HepG2 (cell line): ENCODE data around the gene RNF13. TPM values are rescaled to one million over a fixed set of nuclear protein-coding genes. Genes with fewer than 3 reads are reported as not detected.
A peak's percentile ranks its signal among the peaks of the same experiment; 100 is the strongest.

Experiments
- ATF3 ChIP-seq: sonication (generic); formaldehyde crosslinking; IDR thresholded peaks from 2 replicates; pipeline ENCODE4 v1.4.0; 2020; ENCODE audit warnings: missing genetic modification reagents
- ERF ChIP-seq: IDR thresholded peaks from 2 replicates; pipeline ENCODE4 v1.6.1; 2018; ENCODE audit warnings: missing biosample characterization, missing genetic modification reagents
- HINFP ChIP-seq: sonication (generic); formaldehyde crosslinking; IDR thresholded peaks from 2 replicates; pipeline ENCODE4 v1.4.0; 2020; ENCODE audit warnings: low read depth, mild to moderate bottlenecking, missing genetic modification reagents
- HMGXB3 ChIP-seq: sonication (generic); formaldehyde crosslinking; IDR thresholded peaks from 2 replicates; pipeline ENCODE4 v1.4.0; 2020; ENCODE audit warnings: missing genetic modification reagents, borderline replicate concordance
- NFATC3 ChIP-seq: sonication (generic); formaldehyde crosslinking; IDR thresholded peaks from 2 replicates; pipeline ENCODE4 v1.5.1; 2020; ENCODE audit warnings: mild to moderate bottlenecking, missing genetic modification reagents
- REPIN1 ChIP-seq: sonication (generic); formaldehyde crosslinking; IDR thresholded peaks from 2 replicates; pipeline ENCODE4 v1.8.0; 2022; ENCODE audit warnings: missing genetic modification reagents, low read depth, mild to moderate bottlenecking, borderline replicate concordance
- SKIL ChIP-seq: sonication (generic); formaldehyde crosslinking; IDR thresholded peaks from 2 replicates; pipeline ENCODE4 v1.8.0; 2022; ENCODE audit warnings: missing genetic modification reagents, mild to moderate bottlenecking, moderate library complexity, borderline replicate concordance
- SRSF9 ChIP-seq: fragments of 200-400 bp; formaldehyde crosslinking; IDR thresholded peaks from 2 replicates; pipeline ENCODE4 v1.6.1; 2018; ENCODE audit warnings: borderline replicate concordance, mild to moderate bottlenecking, low read depth, low read length; ENCODE audit not compliant: insufficient read depth, poor library complexity, severe bottlenecking
- STAG1 ChIP-seq: sonication (generic); formaldehyde crosslinking; IDR thresholded peaks from 2 replicates; pipeline ENCODE4 v1.4.0; 2020; ENCODE audit warnings: missing genetic modification reagents
- ZNF331 ChIP-seq: sonication (generic); formaldehyde crosslinking; IDR thresholded peaks from 2 replicates; pipeline ENCODE4 v1.4.0; 2020; ENCODE audit warnings: missing genetic modification reagents
- ZNF660 ChIP-seq: sonication (generic); formaldehyde crosslinking; IDR thresholded peaks from 2 replicates; pipeline ENCODE4 v1.5.1; 2020; ENCODE audit warnings: mild to moderate bottlenecking, low read depth, missing genetic modification reagents, borderline replicate concordance
- ZNF775 ChIP-seq: sonication (generic); formaldehyde crosslinking; IDR thresholded peaks from 2 replicates; pipeline ENCODE4 v1.4.0; 2020; ENCODE audit warnings: missing genetic modification reagents, mild to moderate bottlenecking, moderate library complexity, borderline replicate concordance
- polyA plus RNA-seq, 8 experiments: library from polyadenylated mRNA; depleted of rRNA in 3 of 8; stranded (reverse) in 7 of 8; unstranded in 1 of 8; fragments of >200 nt; fragmentation: Illumina TruSeq in 4 of 8; extraction: Trizol in 4 of 8; gene quantifications; 2 replicates each; pipeline versions ENCODE4 v1.2.1 to v1.2.3, GENCODE V29; 2011 to 2016; ENCODE audit warnings: low read depth in 4 of 8, missing spikeins in 1 of 8, mixed read lengths in 1 of 8; ENCODE audit not compliant: insufficient read depth in 1 of 8
- total RNA-seq, 5 experiments: library from RNA; depleted of rRNA; stranded (reverse); fragments of >200 nt; fragmentation: Illumina TruSeq; extraction: Trizol; gene quantifications; 2 replicates each; pipeline ENCODE4 v1.2.3, GENCODE V29; 2016; ENCODE audit warnings: low read depth in 1 of 5

The RNF13 gene
- total and polyA plus RNA-seq, 2 of the 13 experiments (the other 11 are each of a cell fraction or from before 2014, with no cell fraction given), result 39.8 to 46.0 TPM

- no peak for TF ChIP-seq HMGXB3
- TF ChIP-seq ERF (CRISPR knock-in tag), result no peak
- TF ChIP-seq ATF3 (CRISPR knock-in tag), result no peak
- no peak for TF ChIP-seq SKIL (CRISPR knock-in tag)
- TF ChIP-seq STAG1, result peak; percentile 57
- TF ChIP-seq ZNF775 (CRISPR knock-in tag), result no peak
- TF ChIP-seq HINFP (CRISPR knock-in tag), result no peak
- TF ChIP-seq ZNF331 (CRISPR knock-in tag), result no peak
- no peak for TF ChIP-seq SRSF9
- no peak for TF ChIP-seq REPIN1 (CRISPR knock-in tag)
- TF ChIP-seq NFATC3, result no peak
- no peak for TF ChIP-seq ZNF660
Measured at GRCh38 chr3:149765762-149766334, 47.2 kb upstream of the RNF13 start (continued).
